Measurements from ENCODE around the gene STK32A. TPM values are rescaled to one million over a fixed set of nuclear protein-coding genes. Genes with fewer than 3 reads are reported as not detected.

The STK32A gene
- total and polyA plus RNA-seq, 9 of the 15 experiments (the other 6 are each of a cell fraction or from before 2014, with no cell fraction given): not detected

- H3K36me3 ChIP-seq (ENCODE audit: control insufficient read depth, insufficient read depth, low read length): no peaks in the 10 kb centered on the region
- no peak overlapping the region for H2AFZ ChIP-seq (ENCODE audit: low read depth, low read length)
- FAIRE-seq: no peak
- H3K79me2 ChIP-seq (ENCODE audit: control insufficient read depth, insufficient read depth, low read length): no peaks in the 10 kb centered on the region
- in situ Hi-C loops (cut with MboI) (no loop called here), intact Hi-C loops (cut with micrococcal nuclease) (no loop called here)
- no TSS peak for BruUV-seq (replicated peaks)
- H3K9ac ChIP-seq (ENCODE audit: insufficient read depth in 1 of 2, low read depth in 2 of 2, low read length in 2 of 2): no peak overlapping the region
- DNase-seq (ENCODE audit: extremely low read depth in 1 of 4, low spot score in 3 of 4): no peak
- H3K4me1 ChIP-seq (replicated peaks in 1 of 2; ENCODE audit: control insufficient read depth in 2 of 2, insufficient read depth in 2 of 2, low read length in 2 of 2): no peaks in the 10 kb centered on the region
- no peaks in the 10 kb centered on the region for H3K9me1 ChIP-seq (ENCODE audit: control insufficient read depth, insufficient read depth, low read length)
- CTCF ChIA-PET (ENCODE audit: low intra/inter-chr PET ratio): no interaction called here
- no peak overlapping the region for H3K27ac ChIP-seq (ENCODE audit: extremely low read depth, low read depth, low read length)
- H4K20me1 ChIP-seq (replicated peaks; ENCODE audit: control insufficient read depth, insufficient read depth, low read length): no peaks in the 10 kb centered on the region
- H3K9me3 ChIP-seq (replicated peaks; ENCODE audit: control insufficient read depth, insufficient read depth, low read depth, low read length): no peaks in the 10 kb centered on the region
- 0% methylated on average over 3 of the region's 3 CpGs for WGBS (ENCODE audit: insufficient coverage, low coverage, missing lambda C conversion rate)
- H3K4me2 ChIP-seq (ENCODE audit: insufficient read depth, low read length): no peak overlapping the region
- POLR2A ChIA-PET: no interaction called here
- no peak for ATAC-seq
- no peak overlapping the region for H3K4me3 ChIP-seq
- TF ChIP-seq RAD21 (CRISPR knock-in tag; conservative IDR thresholded peaks at IDR 0.05 in 1 of 2, IDR thresholded peaks at IDR 0.05 in 1 of 2) (no peak), SMARCA4 (IDR thresholded peaks at IDR 0.05) (no peak), ZNF165 (CRISPR knock-in tag; IDR thresholded peaks at IDR 0.05; ENCODE audit: borderline replicate concordance) (no peak), HNRNPLL (IDR thresholded peaks at IDR 0.05; ENCODE audit: low read depth, low read length, poor library complexity, severe bottlenecking) (no peak), KLF10 (CRISPR knock-in tag; IDR thresholded peaks at IDR 0.05) (no peak), ZNF639 (CRISPR knock-in tag; conservative IDR thresholded peaks at IDR 0.05 in 1 of 2, IDR thresholded peaks at IDR 0.05 in 1 of 2) (no peak), RBM15 (IDR thresholded peaks at IDR 0.05; ENCODE audit: insufficient read depth, low read length) (no peak), MCM2 (IDR thresholded peaks at IDR 0.05; ENCODE audit: low read depth) (no peak), POLR2H (tag; IDR thresholded peaks at IDR 0.05; ENCODE audit: low read depth) (no peak), E2F4 (CRISPR knock-in tag; IDR thresholded peaks at IDR 0.05; ENCODE audit: low read depth) (no peak)
- H3K27me3 ChIP-seq (ENCODE audit: control insufficient read depth in 2 of 2, insufficient read depth in 2 of 2, low read length in 2 of 2): no peaks in the 10 kb centered on the region
Observed at GRCh38 chr5:147415651-147416050, 180.8 kb downstream of the STK32A start.
